ENCODE measurements around the gene AP2S1. TPM values are rescaled to one million over a fixed set of nuclear protein-coding genes. Genes with fewer than 3 reads are reported as not detected.

AP2S1 gene
- total RNA-seq, 1 experiment from 2014 or later: 330 TPM

DNA sequence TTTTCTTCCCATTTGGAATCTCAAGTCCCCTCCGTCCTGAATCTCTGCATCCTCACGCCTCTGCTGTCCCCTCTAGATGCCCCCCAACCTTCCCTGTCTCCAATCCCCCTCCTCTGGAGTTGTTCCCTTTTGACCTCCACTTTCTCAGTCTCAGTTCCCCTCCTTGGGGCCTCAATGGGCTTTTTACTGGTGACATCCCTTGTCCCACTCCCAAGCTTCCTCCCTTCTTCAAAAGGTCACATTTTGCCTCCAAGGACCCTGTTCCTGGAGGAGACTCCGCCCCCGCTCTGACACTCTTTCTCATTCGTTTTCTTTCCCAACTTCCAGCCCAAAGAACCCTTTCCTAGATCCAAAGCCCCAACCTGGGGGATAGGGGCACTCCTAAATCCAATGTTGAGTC, 1.0 kb downstream of the AP2S1 start:
- Histone ChIP-seq H3K27me3 (ENCODE audit: low read length) (no peaks in the 10 kb centered on the region), H3F3A (ENCODE audit: low read length, unreplicated experiment) (no peaks in the 10 kb centered on the region), H3K79me2 (ENCODE audit: low read length) (peaks cover 37% of the 10 kb centered on the region), H3K9me3 (ENCODE audit: low read length) (no peaks in the 10 kb centered on the region), H3K36me3 (ENCODE audit: low read depth, low read length) (peaks cover 5% of the 10 kb centered on the region; the same call in 1 of the 2 replicates), H3K9me2 (replicated peaks; ENCODE audit: low read length) (no peaks in the 10 kb centered on the region), H3K4me3 (ENCODE audit: low read length) (peak overlapping the region; percentile 89), H2AFZ (ENCODE audit: low read length) (0 out of 2 replicates have a peak overlapping the region, but pooled peaks have one; percentile 60), H3K9ac (ENCODE audit: low read length) (peak overlapping the region; percentile 90), H4K20me1 (ENCODE audit: low read length) (peaks cover 5% of the 10 kb centered on the region), H3K4me2 (ENCODE audit: low read length) (peak overlapping the region; percentile 83), H3K4me1 (ENCODE audit: insufficient read depth, low read length) (peaks cover 9% of the 10 kb centered on the region; the same call in 1 of the 2 replicates), H3K27ac (ENCODE audit: low read length) (peak overlapping the region; percentile 64)
- TF ChIP-seq, protein P1, sequence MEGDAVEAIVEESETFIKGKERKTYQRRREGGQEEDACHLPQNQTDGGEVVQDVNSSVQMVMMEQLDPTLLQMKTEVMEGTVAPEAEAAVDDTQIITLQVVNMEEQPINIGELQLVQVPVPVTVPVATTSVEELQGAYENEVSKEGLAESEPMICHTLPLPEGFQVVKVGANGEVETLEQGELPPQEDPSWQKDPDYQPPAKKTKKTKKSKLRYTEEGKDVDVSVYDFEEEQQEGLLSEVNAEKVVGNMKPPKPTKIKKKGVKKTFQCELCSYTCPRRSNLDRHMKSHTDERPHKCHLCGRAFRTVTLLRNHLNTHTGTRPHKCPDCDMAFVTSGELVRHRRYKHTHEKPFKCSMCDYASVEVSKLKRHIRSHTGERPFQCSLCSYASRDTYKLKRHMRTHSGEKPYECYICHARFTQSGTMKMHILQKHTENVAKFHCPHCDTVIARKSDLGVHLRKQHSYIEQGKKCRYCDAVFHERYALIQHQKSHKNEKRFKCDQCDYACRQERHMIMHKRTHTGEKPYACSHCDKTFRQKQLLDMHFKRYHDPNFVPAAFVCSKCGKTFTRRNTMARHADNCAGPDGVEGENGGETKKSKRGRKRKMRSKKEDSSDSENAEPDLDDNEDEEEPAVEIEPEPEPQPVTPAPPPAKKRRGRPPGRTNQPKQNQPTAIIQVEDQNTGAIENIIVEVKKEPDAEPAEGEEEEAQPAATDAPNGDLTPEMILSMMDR (conservative IDR thresholded peaks at IDR 0.05; ENCODE audit: low read depth, low read length): no peak
- TF ChIP-seq EZH2 (IDR thresholded peaks at IDR 0.05; ENCODE audit: low read length, unreplicated experiment) (no peak), EZH2phosphoT487 (IDR thresholded peaks at IDR 0.05; ENCODE audit: borderline replicate concordance, low read length) (no peak)
- POLR2A ChIA-PET (ENCODE audit: unreplicated experiment): no interaction called here
- no peak for ATAC-seq
- intact Hi-C loops (cut with micrococcal nuclease): loop anchor here (10.0 kb wide), 1 partner anchor 405 kb away; the partner anchor contains the start of gene CCDC9
- CTCF ChIA-PET: no interaction called here
- DNase-seq: no peak
- no TSS peak for BruUV-seq (replicated peaks)

DNA sequence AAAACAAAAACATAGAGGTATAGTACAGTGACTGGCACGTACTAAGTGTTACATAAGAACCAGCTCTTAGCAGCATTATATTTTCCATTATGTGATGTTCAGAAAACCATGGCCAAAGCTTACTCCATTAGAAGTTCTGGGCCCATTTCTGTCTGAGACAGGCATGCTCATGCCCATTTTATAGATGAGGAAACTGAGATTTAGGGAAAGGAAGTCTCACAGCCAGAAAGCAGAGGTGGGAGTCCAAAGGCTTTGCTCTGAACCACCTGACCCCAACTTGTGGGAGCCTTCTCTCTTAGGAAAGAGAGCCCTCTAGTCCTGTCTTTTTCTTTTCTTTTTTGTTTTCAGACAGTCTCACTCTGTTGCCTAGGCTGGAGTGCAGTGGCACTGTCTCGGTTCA, 2.3 kb downstream of the AP2S1 start:
- POLR2A ChIA-PET (ENCODE audit: unreplicated experiment): no interaction called here
- H3K36me3 ChIP-seq (ENCODE audit: low read depth, low read length): peaks cover 9% of the 10 kb centered on the region; the same call in 1 of the 2 replicates
- no peak overlapping the region for H3K4me3 ChIP-seq (ENCODE audit: low read length)
- DNase-seq: no peak
- H3K79me2 ChIP-seq (ENCODE audit: low read length): peaks cover 37% of the 10 kb centered on the region
- H3K4me1 ChIP-seq (ENCODE audit: insufficient read depth, low read length): peaks cover 9% of the 10 kb centered on the region; the same call in 1 of the 2 replicates
- H3F3A ChIP-seq (ENCODE audit: low read length, unreplicated experiment): no peaks in the 10 kb centered on the region
- no peak overlapping the region for H3K4me2 ChIP-seq (ENCODE audit: low read length)
- no peaks in the 10 kb centered on the region for H3K9me3 ChIP-seq (ENCODE audit: low read length)
- intact Hi-C loops (cut with micrococcal nuclease): no loop called here
- H4K20me1 ChIP-seq (ENCODE audit: low read length): peaks cover 5% of the 10 kb centered on the region
- H3K9me2 ChIP-seq (replicated peaks; ENCODE audit: low read length): no peaks in the 10 kb centered on the region
- no peak for ATAC-seq
- no peak overlapping the region for H3K27ac ChIP-seq (ENCODE audit: low read length)
- no peak overlapping the region for H3K9ac ChIP-seq (ENCODE audit: low read length)
- H3K27me3 ChIP-seq (ENCODE audit: low read length): no peaks in the 10 kb centered on the region
- TF ChIP-seq EZH2phosphoT487 (IDR thresholded peaks at IDR 0.05; ENCODE audit: borderline replicate concordance, low read length): no peak
- TF ChIP-seq, protein P1 (conservative IDR thresholded peaks at IDR 0.05; ENCODE audit: low read depth, low read length): no peak
- no peak for TF ChIP-seq EZH2 (IDR thresholded peaks at IDR 0.05; ENCODE audit: low read length, unreplicated experiment)
- no TSS peak for BruUV-seq (replicated peaks)
- no peak overlapping the region for H2AFZ ChIP-seq (ENCODE audit: low read length)
- CTCF ChIA-PET: no interaction called here

DNA sequence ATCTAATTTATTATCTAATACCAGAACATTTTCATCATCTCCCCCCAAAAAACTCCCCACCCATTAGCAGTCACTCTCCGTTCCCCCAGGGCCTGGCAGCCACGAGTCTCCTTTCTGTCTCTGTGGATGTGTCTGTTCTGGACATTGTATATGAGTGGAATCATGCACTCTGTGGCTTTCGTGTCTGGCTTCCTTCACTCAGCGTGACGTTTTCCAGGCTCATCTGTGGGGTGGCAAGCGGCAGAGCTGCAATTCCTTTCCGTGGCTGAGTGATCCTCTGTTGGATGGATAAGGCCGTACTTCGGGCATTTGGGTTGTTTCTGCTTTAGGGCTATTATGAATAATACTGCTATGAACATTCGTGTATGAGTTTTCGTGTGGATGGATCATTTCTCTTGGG, 3.1 kb downstream of the AP2S1 start:
- H3K27ac ChIP-seq (ENCODE audit: low read length): no peak overlapping the region
- H3K4me1 ChIP-seq (ENCODE audit: insufficient read depth, low read length): peaks cover 9% of the 10 kb centered on the region; the same call in 1 of the 2 replicates
- peaks cover 5% of the 10 kb centered on the region for H4K20me1 ChIP-seq (ENCODE audit: low read length)
- no peak overlapping the region for H3K4me2 ChIP-seq (ENCODE audit: low read length)
- no peak overlapping the region for H3K9ac ChIP-seq (ENCODE audit: low read length)
- no peaks in the 10 kb centered on the region for H3K9me2 ChIP-seq (replicated peaks; ENCODE audit: low read length)
- no peaks in the 10 kb centered on the region for H3F3A ChIP-seq (ENCODE audit: low read length, unreplicated experiment)
- BruUV-seq (replicated peaks): TSS peak; percentile 26
- ChIA-PET CTCF (no interaction called here), POLR2A (ENCODE audit: unreplicated experiment) (no interaction called here)
- intact Hi-C loops (cut with micrococcal nuclease): no loop called here
- no peak for TF ChIP-seq EZH2phosphoT487 (IDR thresholded peaks at IDR 0.05; ENCODE audit: borderline replicate concordance, low read length)
- TF ChIP-seq EZH2 (IDR thresholded peaks at IDR 0.05; ENCODE audit: low read length, unreplicated experiment): no peak
- TF ChIP-seq, protein P1 (conservative IDR thresholded peaks at IDR 0.05; ENCODE audit: low read depth, low read length): no peak
- DNase-seq (no peak), ATAC-seq (no peak)
- no peaks in the 10 kb centered on the region for H3K27me3 ChIP-seq (ENCODE audit: low read length)
- no peaks in the 10 kb centered on the region for H3K9me3 ChIP-seq (ENCODE audit: low read length)
- H2AFZ ChIP-seq (ENCODE audit: low read length): no peak overlapping the region
- H3K4me3 ChIP-seq (ENCODE audit: low read length): no peak overlapping the region
- H3K36me3 ChIP-seq (ENCODE audit: low read depth, low read length): peaks cover 9% of the 10 kb centered on the region; the same call in 1 of the 2 replicates
- peaks cover 37% of the 10 kb centered on the region for H3K79me2 ChIP-seq (ENCODE audit: low read length)
